HEK293T (cell line): ENCODE measurements around the gene NKAPD1.

Source experiments
- ELF4 ChIP-seq: fragments of 450-650 bp; IDR thresholded peaks from 2 replicates; pipeline ENCODE4 v1.6.1; 2017; ENCODE audit warnings: antibody characterized with exemption
- FOXA1 ChIP-seq: fragments of 450-650 bp; IDR thresholded peaks from 2 replicates; pipeline ENCODE4 v1.6.1; 2016; ENCODE audit warnings: mild to moderate bottlenecking
- FOXK2 ChIP-seq: fragments of 450-650 bp; IDR thresholded peaks from 2 replicates; pipeline ENCODE4 v1.6.1; 2016; ENCODE audit warnings: mild to moderate bottlenecking
- FOXM1 ChIP-seq: fragments of 450-650 bp; IDR thresholded peaks from 2 replicates; pipeline ENCODE4 v1.6.1; 2017; ENCODE audit warnings: mild to moderate bottlenecking, borderline replicate concordance
- SP1 ChIP-seq: fragments of 450-650 bp; IDR thresholded peaks from 2 replicates; pipeline ENCODE4 v1.6.1; 2017

DNA sequence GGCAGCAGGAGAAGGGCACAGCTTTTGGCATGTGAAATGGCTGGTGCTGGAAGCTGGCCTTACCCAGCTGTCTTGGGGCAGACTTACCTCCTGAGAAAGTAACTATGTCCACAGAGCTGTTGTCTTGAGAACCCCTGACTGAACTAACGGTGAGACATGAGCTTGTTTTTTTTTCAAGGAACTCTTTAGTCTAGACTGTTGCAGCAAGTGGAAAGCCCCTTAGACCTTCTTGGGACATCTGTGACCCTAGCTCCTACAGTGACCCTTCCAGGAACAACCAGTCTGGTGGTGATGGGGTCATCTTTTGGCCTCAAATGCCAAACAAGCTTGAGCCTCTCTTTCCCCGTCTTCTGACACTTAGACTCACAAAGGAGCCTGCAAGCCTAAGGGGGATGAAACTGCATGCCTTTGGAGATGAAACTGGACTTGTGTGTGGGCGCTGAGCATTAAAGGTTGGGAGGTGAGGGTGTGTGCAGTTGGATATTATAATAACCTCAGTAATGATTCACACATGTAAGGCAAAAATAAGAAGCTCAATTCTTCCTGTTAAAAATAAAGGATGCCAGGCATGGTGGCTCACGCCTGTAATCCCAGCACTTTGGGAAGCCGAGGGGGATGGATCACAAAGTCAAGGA is 48.0 kb downstream of the NKAPD1 start:
- TF ChIP-seq SP1 (no peak), FOXA1 (no peak), FOXM1 (no peak), ELF4 (no peak), FOXK2 (no peak)
